Measurements from ENCODE around the gene GGT6.

- TF ChIP-seq CTCF (IDR thresholded peaks at IDR 0.05) (no peak), RAD21 (conservative IDR thresholded peaks at IDR 0.05 in 1 of 2, IDR thresholded peaks at IDR 0.05 in 1 of 2) (no peak), BCL3 (IDR thresholded peaks at IDR 0.05) (no peak), KDM1A (IDR thresholded peaks at IDR 0.05; ENCODE audit: low read depth) (no peak), CEBPB (IDR thresholded peaks at IDR 0.05) (no peak), CHD2 (IDR thresholded peaks at IDR 0.05; ENCODE audit: low read length, partially characterized antibody) (no peak), CBX8 (IDR thresholded peaks at IDR 0.05) (no peak), MAFK (IDR thresholded peaks at IDR 0.05; ENCODE audit: partially characterized antibody) (no peak), MYC (IDR thresholded peaks at IDR 0.05; ENCODE audit: borderline replicate concordance, low read length) (no peak)
These were observed 25.7 kb upstream of the GGT6 start for GRCh38 chr17:4586043-4586442.
